SH-SY5Y (cell line): Measurements from ENCODE around the gene TBX15.

ENCODE experiments used
- GATA2 ChIP-seq: IDR thresholded peaks from 2 replicates; pipeline ENCODE4 v1.6.1; 2011; ENCODE audit warnings: mild to moderate bottlenecking, low read depth, low read length
- GATA3 ChIP-seq: IDR thresholded peaks from 2 replicates; pipeline ENCODE4 v1.6.1; 2011; ENCODE audit warnings: low read depth, mild to moderate bottlenecking, low read length, moderate library complexity

- TF ChIP-seq GATA2 (no peak), GATA3 (no peak)
These were observed 30.0 kb downstream of the TBX15 start for GRCh38 chr1:118958140-118958539.
